Tibial nerve (tissue), 4 donors: ENCODE measurements around the gene S100A16. TPM values are rescaled to one million over a fixed set of nuclear protein-coding genes. Genes with fewer than 3 reads are reported as not detected.

Experiments used
- DNase-seq, 2 donors: peaks; one replicate each; pipeline ENCODE4 v3.0.0-alpha.2; 2019; ENCODE audit warnings: low spot score in 2 of 2
- H3K27ac ChIP-seq, 4 donors: fragments of 200-600 bp; sonication (generic) in 3 of 4; one replicate each; pipeline ENCODE4 v1.5.1; 2017 to 2019; ENCODE audit warnings: mild to moderate bottlenecking in 1 of 4
- H3K27me3 ChIP-seq, 2 donors: fragments of 200-600 bp; sonication (generic) in 1 of 2; one replicate each; pipeline versions ENCODE4 v1.5.1 to v1.6.0; 2017 to 2019
- H3K36me3 ChIP-seq, 3 donors: fragments of 200-600 bp; sonication (generic); one replicate each; pipeline ENCODE4 v1.5.1; 2018 to 2019
- H3K4me1 ChIP-seq, 4 donors: fragments of 200-600 bp; sonication (generic) in 3 of 4; one replicate each; pipeline ENCODE4 v1.5.1; 2017 to 2019
- H3K4me3 ChIP-seq, 4 donors: fragments of 200-600 bp; sonication (generic) in 3 of 4; one replicate each; pipeline ENCODE4 v1.5.1; 2017 to 2019; ENCODE audit warnings: mild to moderate bottlenecking in 1 of 4, moderate library complexity in 1 of 4
- H3K9me3 ChIP-seq, 4 donors: fragments of 200-600 bp; sonication (generic) in 3 of 4; one replicate each; pipeline ENCODE4 v1.5.1; 2017 to 2019
- EP300 ChIP-seq, 2 donors: sonication (generic); formaldehyde crosslinking; IDR thresholded peaks; one replicate each; pipeline ENCODE4 v1.6.1; 2017; ENCODE audit warnings: antibody characterized with exemption in 2 of 2, mild to moderate bottlenecking in 1 of 2
- POLR2A ChIP-seq, 2 donors: fragments of 450-650 bp; IDR thresholded peaks; one replicate each; pipeline ENCODE4 v1.6.1; 2017; ENCODE audit warnings: antibody characterized with exemption in 2 of 2, mild to moderate bottlenecking in 2 of 2, moderate library complexity in 2 of 2
- WGBS, 2 donors: methylation state at CpG; one replicate each; pipeline ENCODE4 v1.1.5; 2018; 5-methylcytosine and 5-hydroxymethylcytosine counted together
- total RNA-seq, 4 donors: library from RNA; depleted of rRNA; stranded (reverse); fragments of >200 nt; gene quantifications; one replicate each; pipeline ENCODE4 v1.1.0, GENCODE V29; 2016
- TF ChIP-seq, protein P1 (sequence below), 5 experiments: fragments of 200-600 bp in 3 of 5; fragments of 450-650 bp in 2 of 5; sonication (generic) in 3 of 5; IDR thresholded peaks; one replicate each; pipeline ENCODE4 v1.5.1; 2016 to 2019; ENCODE audit warnings: antibody characterized with exemption in 5 of 5, mild to moderate bottlenecking in 3 of 5, moderate library complexity in 2 of 5

Gene S100A16
- total RNA-seq, 4 donors from 2014 or later = 45.5 to 120 (median 77.1) TPM

DNA sequence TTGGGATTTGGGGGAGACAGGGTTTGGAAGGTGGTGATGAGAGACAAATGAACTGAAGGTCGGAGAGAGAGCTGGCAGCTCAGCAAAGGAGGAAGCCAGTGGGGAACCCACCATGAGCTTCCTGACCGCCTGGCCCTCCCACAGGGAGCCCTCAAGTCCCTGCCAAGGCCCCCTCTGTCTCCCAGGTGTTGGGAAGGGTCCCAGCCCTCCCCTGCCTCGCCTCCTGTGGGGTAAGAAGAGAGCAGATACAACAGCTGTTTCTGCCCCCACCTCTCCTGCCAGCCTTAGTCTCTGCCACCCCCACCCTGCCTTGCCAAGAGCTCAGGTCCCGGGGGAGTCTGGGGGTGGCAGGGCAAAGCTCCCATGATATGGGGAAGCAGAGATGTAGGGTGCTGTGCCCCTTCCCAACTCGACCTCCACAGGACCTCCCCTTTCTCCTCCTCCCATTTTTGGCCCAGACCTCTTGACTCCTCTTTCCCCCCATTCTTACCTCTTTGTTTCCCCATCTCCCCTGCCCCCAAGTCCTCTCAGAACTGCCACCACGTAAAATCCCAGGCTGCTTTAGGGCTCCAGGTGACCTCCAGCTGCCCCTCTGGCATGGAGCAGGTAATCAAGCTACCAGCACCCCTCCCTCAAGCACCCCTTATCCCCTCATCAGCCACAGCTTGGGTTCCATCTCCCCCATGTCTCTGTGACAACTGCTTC is 15.9 kb upstream of the S100A16 start:
- H3K4me3 ChIP-seq = no peak overlapping the region

DNA sequence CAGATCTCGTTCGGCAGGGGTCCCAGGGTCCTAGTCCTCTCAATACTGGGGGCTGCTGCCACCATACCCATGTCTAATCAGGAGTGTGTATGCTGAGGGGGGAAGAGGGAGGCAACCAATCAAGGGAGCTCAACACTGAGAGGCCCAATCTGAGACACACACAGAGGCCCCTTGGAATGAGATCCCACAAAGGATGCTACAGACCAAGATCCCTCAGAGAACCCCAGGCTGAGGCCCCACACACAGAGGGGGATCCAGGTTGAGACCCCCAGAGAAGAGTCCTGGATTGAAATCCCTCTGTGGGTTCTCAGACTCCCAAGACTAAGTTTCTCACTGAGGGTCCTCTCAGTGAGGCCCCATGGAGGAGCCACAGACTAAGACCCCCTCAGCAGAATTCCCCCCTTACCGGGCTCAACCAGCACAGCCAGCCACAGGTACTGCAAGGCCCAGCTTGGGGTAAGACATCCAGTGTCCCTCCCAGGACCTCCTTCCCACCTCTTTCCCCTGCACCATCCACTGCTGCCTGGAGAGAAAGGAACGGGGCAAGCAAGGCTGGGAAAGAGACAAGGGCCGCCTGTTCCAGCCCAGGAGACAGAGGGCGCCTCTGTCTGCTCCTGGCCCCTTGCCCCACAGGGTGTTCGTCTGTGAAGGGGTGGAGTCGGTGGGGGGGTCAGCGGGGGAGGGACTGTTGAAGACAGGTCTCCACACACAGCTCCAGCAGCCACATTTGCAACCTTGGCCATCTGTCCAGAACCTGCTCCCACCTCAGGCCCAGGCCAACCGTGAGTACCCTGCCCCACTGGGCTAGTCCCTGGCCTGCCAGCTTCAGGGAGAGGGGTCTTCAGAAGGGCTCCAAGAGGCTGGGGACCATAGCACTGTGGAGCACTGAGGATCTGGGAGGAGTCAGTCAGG is 15.0 kb upstream of the S100A16 start, which contains the start of gene S100A1:
Gene S100A1 (plus strand): TSS at position 720 of the 912 bp plus-strand sequence. CDS start 2,088 bp downstream, outside the sequence.
- no peak for TF ChIP-seq EP300 (IDR thresholded peaks at IDR 0.05)
- TF ChIP-seq, protein P1, sequence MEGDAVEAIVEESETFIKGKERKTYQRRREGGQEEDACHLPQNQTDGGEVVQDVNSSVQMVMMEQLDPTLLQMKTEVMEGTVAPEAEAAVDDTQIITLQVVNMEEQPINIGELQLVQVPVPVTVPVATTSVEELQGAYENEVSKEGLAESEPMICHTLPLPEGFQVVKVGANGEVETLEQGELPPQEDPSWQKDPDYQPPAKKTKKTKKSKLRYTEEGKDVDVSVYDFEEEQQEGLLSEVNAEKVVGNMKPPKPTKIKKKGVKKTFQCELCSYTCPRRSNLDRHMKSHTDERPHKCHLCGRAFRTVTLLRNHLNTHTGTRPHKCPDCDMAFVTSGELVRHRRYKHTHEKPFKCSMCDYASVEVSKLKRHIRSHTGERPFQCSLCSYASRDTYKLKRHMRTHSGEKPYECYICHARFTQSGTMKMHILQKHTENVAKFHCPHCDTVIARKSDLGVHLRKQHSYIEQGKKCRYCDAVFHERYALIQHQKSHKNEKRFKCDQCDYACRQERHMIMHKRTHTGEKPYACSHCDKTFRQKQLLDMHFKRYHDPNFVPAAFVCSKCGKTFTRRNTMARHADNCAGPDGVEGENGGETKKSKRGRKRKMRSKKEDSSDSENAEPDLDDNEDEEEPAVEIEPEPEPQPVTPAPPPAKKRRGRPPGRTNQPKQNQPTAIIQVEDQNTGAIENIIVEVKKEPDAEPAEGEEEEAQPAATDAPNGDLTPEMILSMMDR (IDR thresholded peaks at IDR 0.05) = peak in 2 of 5 experiments; percentile 7 to 18
- H3K27ac ChIP-seq = peak within 1 kb of the TSS; percentile 79 to 96 (median 86)
- 43 to 46% methylated on average over 5 to 10 of the region's 10 CpGs for WGBS, 2 donors

More for the DNA sequence above, 15.9 kb upstream of the S100A16 start:
- TF ChIP-seq POLR2A (IDR thresholded peaks at IDR 0.05) (no peak), EP300 (IDR thresholded peaks at IDR 0.05) (no peak)
- TF ChIP-seq, protein P1 (IDR thresholded peaks at IDR 0.05) = no peak
- 77 to 88% methylated on average over 6 of the region's 6 CpGs for WGBS, 2 donors
- H3K27ac ChIP-seq = peak overlapping the region; percentile 79 to 96 (median 86)
- no peak for DNase-seq
- H3K9me3 ChIP-seq = no peaks in the 10 kb centered on the region
- peaks cover 0 to 62% (median 25%) of the 10 kb centered on the region in 4 donors for H3K4me1 ChIP-seq
- H3K27me3 ChIP-seq = no peaks in the 10 kb centered on the region
- peaks cover 0 to 11% (median 0%) of the 10 kb centered on the region in 3 donors for H3K36me3 ChIP-seq

DNA sequence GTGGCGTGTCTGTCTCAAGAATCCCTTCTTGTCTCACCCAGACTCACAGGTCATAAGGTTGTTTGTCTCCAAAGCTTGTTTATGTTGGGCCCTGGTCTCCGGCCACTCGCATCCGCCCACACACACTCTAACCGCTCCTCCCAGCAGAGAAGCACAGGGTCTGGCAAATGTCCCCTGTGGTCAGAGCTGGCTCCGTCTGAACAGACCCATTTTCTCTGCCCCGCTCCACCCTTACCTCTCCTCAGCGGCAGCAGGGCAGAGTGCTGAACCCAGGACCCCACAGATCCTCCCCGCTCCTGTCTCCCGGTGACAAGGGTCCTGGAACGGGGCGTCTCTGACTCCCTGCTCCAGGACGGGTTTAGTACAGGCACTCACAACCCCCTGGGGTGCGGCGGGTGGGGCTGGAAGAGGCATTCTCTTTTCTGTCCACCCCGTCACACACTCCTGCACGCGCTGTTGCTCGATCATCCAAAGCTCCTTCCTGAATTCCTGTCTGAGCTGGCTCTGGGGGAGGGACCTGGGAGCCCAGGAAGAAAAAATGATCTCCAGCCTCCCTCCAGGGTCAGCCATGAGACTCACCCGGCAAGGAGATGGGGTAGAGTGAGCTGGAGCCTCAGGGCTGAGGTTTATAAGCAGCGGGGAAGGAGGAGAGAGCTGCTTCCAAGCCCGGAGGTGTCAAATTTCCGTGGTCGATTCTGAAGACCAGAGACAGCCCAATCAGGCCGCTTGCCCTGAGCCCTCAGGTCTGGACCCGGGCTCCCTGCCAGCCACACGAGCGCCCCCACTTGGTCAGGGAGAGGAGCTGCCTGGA is 14.2 kb upstream of the S100A16 start, which contains the start of gene S100A13:
Gene S100A13 (minus strand): TSS at position 602 of the 811 bp plus-strand sequence. CDS start 1,033 bp downstream, outside the sequence.
- H3K4me3 ChIP-seq = peak within 1 kb of the TSS; percentile 25 to 56 (median 48)
- TF ChIP-seq EP300 (IDR thresholded peaks at IDR 0.05) = peak in 1 of 2 donors; percentile 85
- TF ChIP-seq, protein P1 (IDR thresholded peaks at IDR 0.05) = peak in 4 of 5 experiments; percentile 31 to 63 (median 44)
- peak in 1 of 2 donors; percentile 60 for TF ChIP-seq POLR2A (IDR thresholded peaks at IDR 0.05)
- peak; percentile 65 to 68 for DNase-seq
- 6 to 8% methylated on average over 25 to 28 of the region's 28 CpGs for WGBS, 2 donors
- H3K9me3 ChIP-seq = no peaks in the 10 kb centered on the region
- no peaks in the 10 kb centered on the region for H3K27me3 ChIP-seq
- peak within 1 kb of the TSS; percentile 79 to 96 (median 86) for H3K27ac ChIP-seq
- H3K4me1 ChIP-seq = peaks cover 0 to 62% (median 22%) of the 10 kb centered on the region in 4 donors
- peaks cover 0 to 18% (median 0%) of the 10 kb centered on the region in 3 donors for H3K36me3 ChIP-seq

More for the DNA sequence above, 15.0 kb upstream of the S100A16 start, which contains the start of gene S100A1:
- peaks cover 0 to 14% (median 0%) of the 10 kb centered on the region in 3 donors for H3K36me3 ChIP-seq
- no peaks in the 10 kb centered on the region for H3K27me3 ChIP-seq
- H3K4me3 ChIP-seq = peak within 1 kb of the TSS; percentile 25 to 56 (median 48)
- H3K9me3 ChIP-seq = no peaks in the 10 kb centered on the region
- no peak for DNase-seq
- peaks cover 0 to 64% (median 24%) of the 10 kb centered on the region in 4 donors for H3K4me1 ChIP-seq

DNA sequence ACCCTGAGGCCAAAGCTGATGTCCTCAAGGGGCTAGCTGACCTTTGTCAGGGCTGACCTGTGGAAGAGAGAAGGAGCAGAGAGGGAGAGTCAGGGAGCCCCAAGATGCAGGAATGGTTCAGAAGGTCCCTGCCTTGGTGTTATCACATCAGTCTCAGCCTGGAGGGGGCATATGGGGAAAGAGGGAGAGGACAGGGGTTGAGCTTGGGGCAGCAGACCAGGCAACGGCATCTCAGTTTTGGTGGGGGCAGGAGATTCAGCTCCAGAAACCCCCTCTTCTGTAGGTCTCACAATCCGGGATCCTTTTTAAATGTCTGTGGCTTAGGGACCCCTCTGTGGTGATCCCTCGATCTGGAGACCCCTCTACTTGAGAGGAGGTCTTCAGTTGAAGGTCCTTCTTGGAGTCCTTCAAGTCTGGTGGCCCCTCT is 13.6 kb upstream of the S100A16 start:
- 36 to 44% methylated on average over 3 of the region's 3 CpGs for WGBS, 2 donors
- no peak for DNase-seq
- H3K4me3 ChIP-seq = peak overlapping the region; percentile 25 to 56 (median 48)
- TF ChIP-seq EP300 (IDR thresholded peaks at IDR 0.05) = no peak
- TF ChIP-seq, protein P1 (IDR thresholded peaks at IDR 0.05) = no peak
- no peak for TF ChIP-seq POLR2A (IDR thresholded peaks at IDR 0.05)
- H3K9me3 ChIP-seq = no peaks in the 10 kb centered on the region
- no peaks in the 10 kb centered on the region for H3K27me3 ChIP-seq
- peak overlapping the region; percentile 79 to 96 (median 86) for H3K27ac ChIP-seq
- peaks cover 0 to 18% (median 0%) of the 10 kb centered on the region in 3 donors for H3K36me3 ChIP-seq
- peaks cover 0 to 62% (median 22%) of the 10 kb centered on the region in 4 donors for H3K4me1 ChIP-seq
